Left forelimb (tissue), 1 donor: Measurements from ENCODE around the gene TRAPPC12.
"Not testable (repeated sequence)": the region's sequence is repeated elsewhere in the genome, so short reads cannot be mapped to it uniquely, and the experiment has no call there.

Experiments
- DNase-seq: peaks from one replicate; pipeline ENCODE4 v3.0.0-alpha.2; 2018; ENCODE audit warnings: low spot score

TRAPPC12 gene

DNA sequence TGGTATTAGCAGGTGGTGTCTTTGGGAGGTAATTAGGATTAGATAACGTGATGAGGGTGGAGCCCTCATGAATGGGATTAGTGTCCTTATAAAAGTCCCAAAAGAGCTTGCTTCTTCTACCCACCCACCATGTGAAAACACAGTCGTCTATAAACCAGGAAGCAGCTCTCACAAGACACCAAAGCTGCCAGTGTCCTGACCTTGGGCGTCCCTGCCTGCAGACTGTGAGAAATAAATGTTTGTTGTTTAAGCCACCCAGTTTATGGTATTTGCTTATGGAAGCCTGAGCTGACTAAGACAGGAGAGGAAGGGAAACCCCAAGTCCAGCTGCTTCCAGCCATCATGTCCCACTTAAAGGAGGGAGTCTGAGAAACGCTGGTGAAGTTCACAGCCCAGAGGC lies 126.3 kb downstream of the TRAPPC12 start:
- DNase-seq, result no peak

DNA sequence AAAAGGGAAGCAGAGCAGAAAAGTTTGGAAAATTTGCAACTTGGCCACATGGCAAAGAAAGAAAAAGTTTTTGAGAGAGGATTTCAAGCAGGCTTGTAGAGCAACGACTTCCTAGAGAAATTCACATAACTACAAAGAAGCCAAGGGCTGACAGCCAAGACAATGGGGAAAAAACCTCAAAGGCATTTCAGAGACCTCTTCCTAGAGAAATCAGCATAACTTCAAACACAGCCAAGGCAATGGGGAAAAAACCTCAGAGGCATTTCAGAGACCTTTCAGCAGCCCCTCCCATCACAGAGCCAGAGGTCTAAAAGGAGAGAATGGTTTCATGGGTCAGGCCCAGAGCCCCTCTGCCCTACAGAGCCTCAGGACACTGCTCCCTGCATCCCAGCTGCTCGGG lies 132.6 kb downstream of the TRAPPC12 start:
- no peak for DNase-seq

DNA sequence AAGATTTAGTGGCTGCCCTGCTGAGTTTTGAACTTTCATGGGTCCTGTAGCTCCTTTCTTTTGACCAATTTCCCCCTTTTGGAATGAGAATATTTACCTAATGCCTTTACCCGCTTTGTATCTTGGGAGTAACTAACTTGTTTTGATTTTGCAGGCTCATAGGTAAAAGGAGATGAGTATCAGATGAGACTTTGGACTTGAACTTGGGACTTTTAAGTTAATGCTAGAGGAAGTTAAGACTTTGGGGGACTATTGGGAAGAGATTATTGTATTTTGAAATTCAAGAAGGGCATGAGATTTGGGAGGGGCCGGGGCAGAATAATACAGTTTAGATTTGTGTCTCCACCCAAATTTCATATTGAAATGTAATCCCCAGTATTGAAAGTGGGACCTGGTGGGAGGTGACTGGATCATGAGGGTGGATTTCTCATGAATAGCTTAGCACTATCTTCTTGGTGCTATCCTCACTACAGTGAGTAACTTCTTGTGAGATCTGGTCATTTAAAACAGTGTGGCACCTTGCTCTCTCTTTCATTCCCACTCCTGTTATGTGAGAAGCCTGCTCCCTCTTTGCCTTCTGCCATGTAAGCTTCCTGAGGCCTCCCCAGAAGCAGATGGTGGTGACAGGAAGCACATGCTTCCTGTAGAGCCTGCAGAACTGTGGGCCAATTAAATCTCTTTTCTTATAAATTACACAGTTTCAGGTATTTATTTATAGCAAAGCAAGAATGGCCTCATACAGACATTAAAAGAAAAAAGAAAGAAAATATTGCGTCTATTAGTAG lies 133.7 kb downstream of the TRAPPC12 start:
- no peak for DNase-seq

DNA sequence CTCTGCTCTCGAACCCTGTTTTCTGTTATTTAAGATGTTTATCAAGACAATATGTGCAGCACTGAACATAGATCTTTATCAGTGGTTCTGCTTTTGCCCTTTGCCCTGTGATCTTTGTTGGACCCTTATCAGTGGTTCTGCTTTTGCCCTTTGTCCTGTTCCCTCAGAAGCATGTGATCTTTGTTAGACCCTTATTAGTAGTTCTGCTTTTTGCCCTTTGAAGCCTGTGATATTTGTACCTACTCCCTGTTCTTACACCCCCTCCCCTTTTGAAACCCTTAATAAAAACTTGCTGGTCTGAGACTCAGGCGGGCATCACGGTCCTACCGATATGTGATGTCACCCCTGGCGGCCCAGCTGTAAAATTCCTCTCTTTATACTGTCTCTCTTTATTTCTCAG lies 135.9 kb downstream of the TRAPPC12 start:
- not testable (repeated sequence) for DNase-seq

DNA sequence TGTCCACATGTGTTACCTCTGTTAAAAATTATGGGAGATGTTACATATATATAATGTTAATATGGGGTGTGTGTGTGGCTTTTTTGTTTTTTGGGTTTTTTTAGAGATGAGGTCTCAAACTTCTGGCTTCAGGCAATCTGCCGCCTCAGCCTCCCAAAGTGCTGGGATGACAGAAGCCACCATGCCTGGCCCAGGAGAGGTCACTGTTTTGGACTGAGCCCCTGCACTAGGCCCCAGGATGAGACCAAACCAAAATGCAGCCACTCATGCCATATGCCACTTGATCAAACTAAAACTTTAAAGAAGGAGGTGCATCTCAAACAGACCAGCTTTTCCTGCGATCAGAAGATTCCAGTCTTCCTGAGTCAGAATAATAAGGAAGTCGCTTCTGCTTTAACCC lies 137.3 kb downstream of the TRAPPC12 start:
- DNase-seq, result no peak

DNA sequence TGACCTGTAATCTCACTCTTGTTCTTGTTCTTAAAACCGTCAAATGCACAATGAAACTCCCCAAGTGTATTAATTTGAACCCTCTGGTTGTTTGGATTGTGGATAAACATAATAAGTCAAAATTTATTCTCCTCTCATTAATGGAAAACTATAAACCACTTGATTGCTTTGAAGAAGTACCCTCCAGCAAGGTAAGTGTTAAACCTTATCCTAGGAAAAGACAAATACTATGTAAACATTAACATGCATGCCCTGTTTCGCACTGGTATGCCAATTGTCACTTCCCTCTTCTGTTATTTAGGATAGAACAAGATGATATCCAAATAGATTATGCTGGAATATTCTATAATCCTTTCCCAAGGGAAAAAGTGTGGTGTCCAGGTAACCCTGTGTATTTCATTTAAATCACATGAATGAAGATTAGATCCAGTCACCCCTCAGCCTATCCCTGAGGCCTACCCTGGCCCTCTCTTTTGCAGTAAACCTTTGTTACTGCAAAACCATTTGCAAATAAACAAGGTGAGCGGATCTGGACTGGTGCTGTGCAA lies 138.5 kb downstream of the TRAPPC12 start:
- DNase-seq, result no peak

DNA sequence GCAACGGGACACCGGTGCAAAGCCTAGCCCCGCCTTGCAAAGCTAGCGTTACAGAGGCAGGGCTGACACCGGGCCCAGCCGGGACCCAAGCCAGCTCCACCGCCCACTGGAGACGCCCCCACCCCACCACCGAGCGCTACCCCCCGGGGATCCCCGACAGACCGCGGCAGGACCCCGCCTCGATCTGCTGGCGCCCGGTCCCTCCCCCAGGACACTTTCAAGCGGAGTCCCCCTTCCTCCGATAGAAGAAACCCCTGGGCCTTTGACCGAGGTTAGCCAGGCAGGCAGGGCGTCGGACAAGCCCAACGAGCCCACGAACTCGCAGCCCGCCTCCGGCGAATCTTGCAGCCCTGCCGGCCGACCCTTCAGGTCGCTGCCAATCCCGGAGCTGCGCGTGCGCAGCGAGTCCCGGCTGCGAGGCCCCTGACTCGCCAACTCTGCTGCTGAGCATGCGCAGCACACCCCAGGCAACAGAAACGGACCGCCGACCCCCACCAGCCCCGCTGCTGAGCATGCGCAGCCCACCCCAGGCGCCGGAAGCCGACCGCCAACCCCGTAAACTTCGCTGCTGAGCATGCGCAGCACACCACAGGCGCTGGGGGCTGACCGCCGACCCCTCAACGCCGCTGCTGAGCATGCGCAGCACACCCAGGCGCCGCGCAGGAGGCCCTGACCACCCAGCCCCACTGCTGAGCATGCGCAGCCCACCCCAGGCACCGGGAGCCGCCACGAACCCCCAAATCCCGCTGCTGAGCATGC lies 139.2 kb downstream of the TRAPPC12 start:
- peak; percentile 100 for DNase-seq

DNA sequence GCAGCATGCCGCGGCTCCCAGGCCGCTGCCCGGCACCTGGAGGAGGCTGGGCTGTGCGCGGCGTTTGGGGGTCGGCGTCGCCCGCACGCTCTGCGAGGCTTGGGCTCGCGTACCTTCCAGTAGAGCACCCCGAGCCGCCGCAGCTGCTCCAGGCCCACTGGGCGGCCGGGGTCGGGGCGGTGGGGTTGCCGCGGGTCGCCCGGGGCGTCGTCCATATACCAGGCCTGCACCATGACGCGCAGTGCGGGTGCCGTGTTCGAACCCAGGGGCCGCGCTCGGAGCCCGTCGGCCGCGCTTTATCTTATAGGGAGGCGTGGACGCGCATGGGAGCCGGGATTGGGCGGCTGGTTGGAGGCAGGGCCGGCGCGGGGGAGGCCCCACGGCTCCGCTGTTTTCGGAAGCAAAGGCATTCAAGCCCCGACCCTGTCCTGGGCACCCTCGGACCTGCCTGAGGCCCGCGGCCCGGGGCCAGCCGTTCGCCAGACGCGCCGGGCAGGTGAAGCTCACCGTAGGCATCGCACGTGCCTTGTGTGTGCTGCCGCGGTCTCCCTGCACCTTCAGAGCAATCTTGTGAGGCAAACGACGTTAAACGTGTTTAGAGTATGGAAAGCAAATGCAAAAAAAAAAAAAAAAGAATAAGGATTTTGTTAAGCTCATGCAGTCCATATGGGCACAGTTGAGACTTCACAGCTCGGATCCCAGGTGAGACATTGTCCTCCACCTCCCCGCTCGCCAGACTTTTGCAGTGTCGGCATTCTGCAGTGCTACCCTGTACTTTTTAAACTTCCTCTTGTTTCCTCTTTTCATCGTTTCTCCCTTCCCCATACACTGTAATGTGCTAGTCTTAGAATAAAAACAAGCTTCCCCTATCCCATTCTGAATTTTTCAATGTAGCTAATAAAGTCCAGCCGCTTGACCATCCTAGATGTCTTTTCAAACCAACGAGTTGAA lies 140.0 kb downstream of the TRAPPC12 start, which contains the start of gene ADI1:
TSS of gene ADI1 (minus strand) at position 277 of the 951 bp plus-strand sequence. CDS start at position 233, 44 bp downstream.
- peak; percentile 88 for DNase-seq

DNA sequence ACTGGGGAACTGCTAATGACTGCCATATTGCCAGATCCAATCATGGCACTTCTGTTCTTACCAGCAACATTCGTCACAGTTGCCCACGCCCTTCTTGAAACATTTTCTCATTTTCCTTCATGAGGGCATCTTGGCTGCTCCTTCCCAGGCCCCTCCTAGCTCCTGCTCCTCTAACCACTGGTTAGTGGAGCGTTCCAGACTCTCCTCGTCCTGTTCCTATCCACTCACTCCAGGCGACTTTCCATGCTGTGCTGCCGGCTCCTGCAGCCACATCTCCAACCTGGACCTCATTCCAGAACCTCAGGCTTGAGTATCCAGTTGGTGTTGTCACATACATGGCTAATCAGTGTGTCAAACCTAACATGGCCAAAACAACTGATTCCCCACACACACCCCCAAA lies 141.1 kb downstream of the TRAPPC12 start:
- no peak for DNase-seq

DNA sequence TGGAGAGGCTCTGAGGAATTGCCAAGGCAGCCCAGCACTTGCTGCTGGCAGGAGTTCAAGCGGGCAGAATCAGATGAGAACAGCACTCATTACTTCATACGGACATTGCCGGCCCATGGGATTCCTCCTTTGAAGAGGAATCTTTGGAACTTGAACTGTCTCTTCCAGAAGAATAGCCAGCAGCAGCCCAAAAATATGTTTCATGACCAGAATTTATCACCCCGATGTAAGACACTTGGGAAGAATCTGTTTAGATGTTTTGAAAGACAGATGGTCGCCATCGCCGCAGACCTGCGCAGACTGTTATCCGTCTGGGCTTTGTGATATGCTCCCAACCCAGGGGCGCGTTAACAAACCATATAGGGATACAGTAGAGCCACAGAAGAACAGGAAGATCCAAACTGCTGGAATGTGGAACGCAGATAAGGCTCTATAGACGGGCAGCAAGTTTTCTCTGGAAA lies 143.5 kb downstream of the TRAPPC12 start:
- DNase-seq, result no peak

DNA sequence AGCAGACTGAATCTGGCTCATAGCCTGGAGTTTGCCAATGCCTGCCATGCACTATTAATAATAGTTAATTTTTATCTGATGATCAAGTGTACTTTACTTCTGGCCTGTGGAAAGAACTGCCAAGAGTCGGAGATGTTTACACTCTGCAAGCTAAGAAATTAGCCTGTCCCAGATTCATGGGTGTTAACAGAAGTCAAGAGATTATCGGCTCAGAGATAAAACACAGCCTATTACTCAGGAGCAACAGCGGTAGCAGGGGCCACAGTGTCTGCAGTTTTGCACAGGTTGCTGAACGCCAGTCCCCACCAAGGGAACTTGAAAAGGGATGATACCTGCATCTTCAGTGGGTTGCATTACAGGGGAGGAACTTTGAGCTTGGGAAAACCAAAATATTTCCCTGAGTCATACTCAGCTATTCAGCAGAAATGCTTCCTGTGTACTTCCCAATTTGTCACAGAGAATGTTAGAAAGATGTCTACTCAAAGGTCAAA lies 144.1 kb downstream of the TRAPPC12 start:
- DNase-seq, result no peak

DNA sequence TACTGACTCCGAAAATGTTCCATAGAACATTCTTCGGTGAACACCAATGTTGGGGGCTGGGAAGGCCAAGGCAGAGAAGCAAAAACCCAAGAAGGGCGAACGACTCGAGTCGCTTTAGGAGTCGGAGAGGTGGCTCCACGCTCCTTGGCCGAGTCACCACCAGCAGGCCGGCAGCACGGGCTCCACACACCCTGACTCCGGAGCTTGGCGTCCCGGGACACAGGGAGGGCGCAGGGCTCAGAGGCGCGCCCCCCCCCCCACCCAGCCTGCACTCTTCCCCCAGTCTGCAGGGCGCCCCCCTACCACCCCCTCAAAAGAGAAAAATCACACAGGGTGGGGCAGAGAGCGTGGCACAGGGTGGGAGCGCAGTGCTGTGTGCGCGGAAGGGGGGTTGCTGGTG lies 147.4 kb downstream of the TRAPPC12 start:
- DNase-seq, result no peak

DNA sequence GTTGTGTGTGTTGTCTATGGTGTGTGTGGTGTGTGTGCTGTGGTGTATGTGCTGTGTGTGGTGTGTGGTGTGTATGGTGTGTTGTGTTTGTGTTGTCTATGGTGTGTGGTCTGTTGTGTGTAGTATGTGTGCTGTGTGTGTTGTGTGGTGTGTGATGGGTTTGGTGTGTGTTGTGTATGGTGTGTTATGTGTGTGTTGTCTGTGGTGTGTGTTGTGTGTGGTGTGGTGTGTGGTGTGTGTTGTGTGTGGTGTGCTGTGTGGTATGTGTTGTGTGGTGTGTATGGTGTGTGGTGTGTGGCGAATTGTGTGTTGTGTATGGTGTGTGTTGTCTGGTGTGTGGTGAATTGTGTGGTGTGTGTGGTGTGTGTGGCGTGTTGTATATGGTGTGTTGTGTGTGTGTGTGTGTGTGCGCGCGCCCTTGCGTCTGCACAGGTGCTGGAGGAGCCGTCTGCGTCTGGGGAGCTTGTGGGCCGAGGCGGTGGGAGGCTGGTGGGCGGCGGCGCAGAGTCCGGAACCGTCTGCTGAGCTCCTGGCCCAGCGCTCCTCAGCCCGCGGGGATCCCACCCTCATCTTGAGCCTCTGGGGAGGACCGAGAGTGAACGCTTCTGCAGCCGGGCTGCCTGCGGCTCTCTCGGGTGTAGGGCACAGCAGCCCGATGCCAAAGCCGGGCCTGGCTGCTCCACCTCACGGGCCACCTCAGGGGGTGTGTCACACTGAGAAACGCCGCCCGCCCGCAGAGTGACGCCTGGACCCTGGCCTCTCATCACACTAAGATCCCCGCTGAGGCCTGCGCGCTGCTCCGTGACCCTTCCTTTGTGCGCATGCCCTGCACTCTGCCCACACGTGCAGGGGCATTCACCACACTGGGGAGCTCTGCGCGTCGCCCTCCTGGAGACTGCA lies 148.6 kb downstream of the TRAPPC12 start:
- no peak for DNase-seq
